ENCODE data around the gene UTY. TPM values are rescaled to one million over a fixed set of nuclear protein-coding genes. Genes with fewer than 3 reads are reported as not detected.

UTY gene
- total and polyA plus RNA-seq, 2 of the 13 experiments (the other 11 are each of a cell fraction or from before 2014, with no cell fraction given): not detected

GRCh38 chrY:13479828-13480227 lies at the start of gene UTY (continued):
- TF ChIP-seq ZBTB7A (CRISPR knock-in tag; IDR thresholded peaks at IDR 0.05) (no peak), XBP1 (CRISPR knock-in tag; IDR thresholded peaks at IDR 0.05) (no peak), ZNF891 (CRISPR knock-in tag; IDR thresholded peaks at IDR 0.05) (no peak), REL (CRISPR knock-in tag; conservative IDR thresholded peaks at IDR 0.05) (no peak)

DNA sequence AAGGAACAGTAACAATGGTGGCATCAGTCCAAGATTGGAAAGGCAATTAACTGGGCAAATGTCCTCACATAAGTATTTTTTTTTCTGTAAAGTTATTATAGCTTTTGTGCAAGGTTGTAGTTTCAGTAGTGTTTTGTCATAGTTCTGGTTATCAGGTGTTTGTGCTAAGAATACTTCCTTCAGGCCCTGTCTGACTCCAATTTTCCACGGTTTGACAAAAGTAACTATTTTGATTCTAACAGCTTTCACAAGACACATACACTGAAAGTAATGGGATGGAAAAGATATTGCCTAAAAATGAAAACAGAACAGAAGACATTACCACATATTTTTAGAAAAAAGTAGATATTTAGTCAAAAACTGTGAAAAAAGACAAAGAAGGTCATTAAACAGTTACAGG lies 40.6 kb upstream of the UTY start:
- no peak overlapping the region for H3K27ac ChIP-seq (ENCODE audit: extremely low read length, insufficient read depth, low read length)
- ChIA-PET POLR2A (no interaction called here), CTCF (ENCODE audit: low intra/inter-chr PET ratio, low total read pairs) (no interaction called here)
- no peaks in the 10 kb centered on the region for H3K27me3 ChIP-seq (ENCODE audit: control insufficient read depth in 1 of 2, insufficient read depth in 2 of 2, low read length in 2 of 2)
- H2AFZ ChIP-seq (ENCODE audit: low read length): no peak overlapping the region
- H3K4me2 ChIP-seq (ENCODE audit: low read depth, low read length): no peak overlapping the region
- in situ Hi-C loops (cut with HindIII; ENCODE audit: extremely low pct_ligation_motif_present, low pct_unique_long_range_greater_than_20kb): no loop called here
- no TSS peak for BruUV-seq (replicated peaks)
- TF ChIP-seq ZNF232 (CRISPR knock-in tag; IDR thresholded peaks at IDR 0.05; ENCODE audit: borderline replicate concordance) (no peak), NPAS2 (CRISPR knock-in tag; IDR thresholded peaks at IDR 0.05; ENCODE audit: borderline replicate concordance) (no peak), JUN (CRISPR knock-in tag; IDR thresholded peaks at IDR 0.05) (no peak), ZFX (CRISPR knock-in tag; IDR thresholded peaks at IDR 0.05; ENCODE audit: low read depth) (no peak), ZSCAN9 (CRISPR knock-in tag; IDR thresholded peaks at IDR 0.05; ENCODE audit: borderline replicate concordance) (no peak), NRL (CRISPR knock-in tag; IDR thresholded peaks at IDR 0.05; ENCODE audit: borderline replicate concordance) (no peak)
- TF ChIP-seq, protein P1, sequence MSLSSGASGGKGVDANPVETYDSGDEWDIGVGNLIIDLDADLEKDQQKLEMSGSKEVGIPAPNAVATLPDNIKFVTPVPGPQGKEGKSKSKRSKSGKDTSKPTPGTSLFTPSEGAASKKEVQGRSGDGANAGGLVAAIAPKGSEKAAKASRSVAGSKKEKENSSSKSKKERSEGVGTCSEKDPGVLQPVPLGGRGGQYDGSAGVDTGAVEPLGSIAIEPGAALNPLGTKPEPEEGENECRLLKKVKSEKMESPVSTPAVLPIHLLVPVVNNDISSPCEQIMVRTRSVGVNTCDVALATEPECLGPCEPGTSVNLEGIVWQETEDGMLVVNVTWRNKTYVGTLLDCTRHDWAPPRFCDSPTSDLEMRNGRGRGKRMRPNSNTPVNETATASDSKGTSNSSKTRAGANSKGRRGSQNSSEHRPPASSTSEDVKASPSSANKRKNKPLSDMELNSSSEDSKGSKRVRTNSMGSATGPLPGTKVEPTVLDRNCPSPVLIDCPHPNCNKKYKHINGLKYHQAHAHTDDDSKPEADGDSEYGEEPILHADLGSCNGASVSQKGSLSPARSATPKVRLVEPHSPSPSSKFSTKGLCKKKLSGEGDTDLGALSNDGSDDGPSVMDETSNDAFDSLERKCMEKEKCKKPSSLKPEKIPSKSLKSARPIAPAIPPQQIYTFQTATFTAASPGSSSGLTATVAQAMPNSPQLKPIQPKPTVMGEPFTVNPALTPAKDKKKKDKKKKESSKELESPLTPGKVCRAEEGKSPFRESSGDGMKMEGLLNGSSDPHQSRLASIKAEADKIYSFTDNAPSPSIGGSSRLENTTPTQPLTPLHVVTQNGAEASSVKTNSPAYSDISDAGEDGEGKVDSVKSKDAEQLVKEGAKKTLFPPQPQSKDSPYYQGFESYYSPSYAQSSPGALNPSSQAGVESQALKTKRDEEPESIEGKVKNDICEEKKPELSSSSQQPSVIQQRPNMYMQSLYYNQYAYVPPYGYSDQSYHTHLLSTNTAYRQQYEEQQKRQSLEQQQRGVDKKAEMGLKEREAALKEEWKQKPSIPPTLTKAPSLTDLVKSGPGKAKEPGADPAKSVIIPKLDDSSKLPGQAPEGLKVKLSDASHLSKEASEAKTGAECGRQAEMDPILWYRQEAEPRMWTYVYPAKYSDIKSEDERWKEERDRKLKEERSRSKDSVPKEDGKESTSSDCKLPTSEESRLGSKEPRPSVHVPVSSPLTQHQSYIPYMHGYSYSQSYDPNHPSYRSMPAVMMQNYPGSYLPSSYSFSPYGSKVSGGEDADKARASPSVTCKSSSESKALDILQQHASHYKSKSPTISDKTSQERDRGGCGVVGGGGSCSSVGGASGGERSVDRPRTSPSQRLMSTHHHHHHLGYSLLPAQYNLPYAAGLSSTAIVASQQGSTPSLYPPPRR (CRISPR knock-in tag; IDR thresholded peaks at IDR 0.05; ENCODE audit: borderline replicate concordance): no peak
- TF ChIP-seq, protein P2, sequence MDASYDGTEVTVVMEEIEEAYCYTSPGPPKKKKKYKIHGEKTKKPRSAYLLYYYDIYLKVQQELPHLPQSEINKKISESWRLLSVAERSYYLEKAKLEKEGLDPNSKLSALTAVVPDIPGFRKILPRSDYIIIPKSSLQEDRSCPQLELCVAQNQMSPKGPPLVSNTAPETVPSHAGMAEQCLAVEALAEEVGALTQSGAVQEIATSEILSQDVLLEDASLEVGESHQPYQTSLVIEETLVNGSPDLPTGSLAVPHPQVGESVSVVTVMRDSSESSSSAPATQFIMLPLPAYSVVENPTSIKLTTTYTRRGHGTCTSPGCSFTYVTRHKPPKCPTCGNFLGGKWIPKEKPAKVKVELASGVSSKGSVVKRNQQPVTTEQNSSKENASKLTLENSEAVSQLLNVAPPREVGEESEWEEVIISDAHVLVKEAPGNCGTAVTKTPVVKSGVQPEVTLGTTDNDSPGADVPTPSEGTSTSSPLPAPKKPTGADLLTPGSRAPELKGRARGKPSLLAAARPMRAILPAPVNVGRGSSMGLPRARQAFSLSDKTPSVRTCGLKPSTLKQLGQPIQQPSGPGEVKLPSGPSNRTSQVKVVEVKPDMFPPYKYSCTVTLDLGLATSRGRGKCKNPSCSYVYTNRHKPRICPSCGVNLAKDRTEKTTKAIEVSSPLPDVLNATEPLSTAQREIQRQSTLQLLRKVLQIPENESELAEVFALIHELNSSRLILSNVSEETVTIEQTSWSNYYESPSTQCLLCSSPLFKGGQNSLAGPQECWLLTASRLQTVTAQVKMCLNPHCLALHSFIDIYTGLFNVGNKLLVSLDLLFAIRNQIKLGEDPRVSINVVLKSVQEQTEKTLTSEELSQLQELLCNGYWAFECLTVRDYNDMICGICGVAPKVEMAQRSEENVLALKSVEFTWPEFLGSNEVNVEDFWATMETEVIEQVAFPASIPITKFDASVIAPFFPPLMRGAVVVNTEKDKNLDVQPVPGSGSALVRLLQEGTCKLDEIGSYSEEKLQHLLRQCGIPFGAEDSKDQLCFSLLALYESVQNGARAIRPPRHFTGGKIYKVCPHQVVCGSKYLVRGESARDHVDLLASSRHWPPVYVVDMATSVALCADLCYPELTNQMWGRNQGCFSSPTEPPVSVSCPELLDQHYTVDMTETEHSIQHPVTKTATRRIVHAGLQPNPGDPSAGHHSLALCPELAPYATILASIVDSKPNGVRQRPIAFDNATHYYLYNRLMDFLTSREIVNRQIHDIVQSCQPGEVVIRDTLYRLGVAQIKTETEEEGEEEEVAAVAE (CRISPR knock-in tag; IDR thresholded peaks at IDR 0.05; ENCODE audit: borderline replicate concordance): no peak
- no peak overlapping the region for H3K9ac ChIP-seq (ENCODE audit: insufficient read depth, low read depth, low read length)
- H3K9me3 ChIP-seq (ENCODE audit: low read length): peaks cover 25% of the 10 kb centered on the region; the same call in 1 of the 2 replicates
- no peaks in the 10 kb centered on the region for H3K4me1 ChIP-seq (ENCODE audit: insufficient read depth, low read length)
- intact Hi-C loops (cut with micrococcal nuclease; ENCODE audit: unreplicated experiment): no loop called here
- no peak for DNase-seq (ENCODE audit: low spot score)
- H3K36me3 ChIP-seq (replicated peaks in 1 of 2; ENCODE audit: control insufficient read depth in 1 of 2, insufficient read depth in 2 of 2, low read length in 2 of 2): no peaks in the 10 kb centered on the region
- no peak for ATAC-seq
- H3K4me3 ChIP-seq (replicated peaks in 1 of 3; ENCODE audit: insufficient read depth in 1 of 3, low read depth in 2 of 3, low read length in 3 of 3): no peak overlapping the region
- H4K20me1 ChIP-seq (ENCODE audit: insufficient read depth, low read length): no peaks in the 10 kb centered on the region
- no peak for FAIRE-seq
- no peaks in the 10 kb centered on the region for H3K79me2 ChIP-seq (ENCODE audit: insufficient read depth, low read length)
- 0% methylated on average over 1 of the region's 1 CpG for WGBS (ENCODE audit: low lambda C conversion rate)

All from HepG2 (cell line).